ENCODE results near the gene DHRSX.
"Not testable (repeated sequence)": the region's sequence is repeated elsewhere in the genome, so short reads cannot be mapped to it uniquely, and the experiment has no call there.

DHRSX gene

GRCh38 chrX:2473064-2473463 is 27.7 kb downstream of the DHRSX start:
- not testable (repeated sequence) for DNase-seq

DNA sequence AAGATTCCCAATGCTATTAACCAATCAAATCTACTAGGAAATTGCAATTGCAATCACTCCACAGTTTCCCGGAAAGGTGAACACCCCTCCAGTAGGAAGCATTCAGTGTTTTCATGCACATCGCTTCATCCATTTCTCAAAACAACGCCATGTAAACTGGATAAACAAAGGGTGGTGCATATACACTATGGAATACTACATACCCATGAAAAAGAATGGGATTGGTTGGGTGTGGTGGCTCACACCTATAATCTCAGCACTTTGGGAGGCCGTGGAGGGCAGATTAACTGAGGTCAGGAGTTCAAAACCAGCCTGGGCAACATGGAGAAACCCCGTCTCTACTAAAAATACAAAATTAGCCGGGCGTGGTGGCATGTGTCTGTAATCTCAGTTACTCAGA is 29.1 kb downstream of the DHRSX start:
- no peak for DNase-seq

GRCh38 chrX:2471126-2471525 is 29.6 kb downstream of the DHRSX start:
- not testable (repeated sequence) for DNase-seq

DNA sequence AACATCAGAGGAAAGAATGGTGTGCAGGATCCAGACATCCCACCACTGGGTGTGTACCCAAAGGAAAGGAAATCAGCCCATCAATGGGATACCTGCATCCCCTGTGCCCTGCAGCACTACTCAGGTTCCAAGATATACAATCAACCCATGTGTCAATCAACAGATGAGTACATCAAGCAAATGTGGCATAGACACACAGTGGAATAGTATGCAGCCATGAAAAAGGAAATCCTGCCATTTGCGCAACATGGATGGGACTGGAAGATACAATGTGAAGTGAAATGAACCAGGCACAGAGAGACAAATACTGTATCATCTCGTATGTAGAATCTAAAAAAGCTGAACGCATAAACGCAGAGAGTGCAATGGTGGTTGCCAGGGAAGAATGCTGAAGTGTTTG is 30.9 kb downstream of the DHRSX start:
- DNase-seq, result not testable (repeated sequence)

GRCh38 chrX:2469196-2469685 is 31.5 kb downstream of the DHRSX start:
- DNase-seq, result no peak

DNA sequence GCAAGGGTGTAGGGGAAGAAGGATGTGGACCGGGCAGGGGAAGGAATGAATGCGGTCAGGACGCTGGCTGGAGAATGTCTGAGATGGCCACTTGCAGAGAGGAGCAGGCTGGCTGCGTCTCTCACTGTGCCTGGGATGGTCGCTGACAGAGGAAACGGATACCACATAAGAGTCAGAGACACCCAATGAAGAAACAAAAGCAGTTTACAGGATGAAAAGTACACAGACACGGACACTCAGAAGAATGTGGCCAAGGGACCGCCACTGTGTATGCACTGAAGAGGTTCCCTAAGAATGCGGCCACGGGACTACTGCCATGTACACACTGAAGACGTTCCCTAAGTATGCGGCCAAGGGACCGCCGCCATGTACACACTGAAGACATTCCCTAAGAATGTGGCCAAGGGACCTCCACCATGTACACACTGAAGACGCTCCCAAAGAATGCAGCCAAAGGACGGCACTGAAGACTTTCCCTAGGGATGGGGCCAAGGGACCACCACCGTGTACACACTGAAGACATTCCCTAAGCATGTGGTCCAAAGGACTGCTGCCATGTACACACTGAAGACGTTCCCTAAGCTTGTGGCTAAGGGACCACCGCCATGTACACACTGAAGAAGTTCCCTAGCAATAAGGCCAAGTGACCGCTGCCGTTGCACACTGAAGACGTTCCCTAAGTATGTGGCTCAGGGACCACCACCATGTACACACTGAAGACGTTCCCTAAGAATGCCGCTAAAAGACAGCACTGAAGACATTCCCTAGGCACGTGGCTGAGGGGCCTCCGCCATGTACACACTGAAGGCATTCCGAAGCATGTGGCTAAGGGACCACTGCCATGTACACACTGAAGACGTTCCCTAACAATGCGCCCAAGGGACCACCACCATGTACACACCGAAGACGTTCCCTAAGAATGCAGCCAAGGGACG is 32.2 kb downstream of the DHRSX start:
- no peak for DNase-seq

- DNase-seq, result no peak
Measured at GRCh38 chrX:2466876-2467656, 33.7 kb downstream of the DHRSX start.

DNA sequence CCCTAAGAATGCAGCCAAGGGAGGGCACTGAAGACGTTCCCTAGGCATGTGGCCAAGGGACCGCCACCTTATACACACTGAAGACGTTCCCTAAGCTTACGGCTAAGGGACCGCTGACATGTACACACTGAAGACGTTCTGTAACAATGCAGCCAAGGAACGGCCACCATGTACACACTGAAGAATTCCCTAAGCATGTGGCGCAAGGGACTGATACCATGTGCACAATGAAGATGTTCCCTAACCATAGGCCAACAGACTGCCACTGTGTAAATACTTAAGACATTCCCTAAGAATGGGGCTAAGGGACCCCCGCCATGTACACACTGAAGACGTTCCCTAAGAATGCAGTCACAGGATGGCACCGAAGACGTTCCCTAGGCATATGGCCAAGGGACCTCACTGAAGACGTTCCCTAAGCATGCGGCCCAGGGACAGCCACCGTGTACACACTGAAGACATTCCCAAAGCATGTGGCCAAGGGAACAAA is 36.1 kb downstream of the DHRSX start:
- DNase-seq, result no peak

DNA sequence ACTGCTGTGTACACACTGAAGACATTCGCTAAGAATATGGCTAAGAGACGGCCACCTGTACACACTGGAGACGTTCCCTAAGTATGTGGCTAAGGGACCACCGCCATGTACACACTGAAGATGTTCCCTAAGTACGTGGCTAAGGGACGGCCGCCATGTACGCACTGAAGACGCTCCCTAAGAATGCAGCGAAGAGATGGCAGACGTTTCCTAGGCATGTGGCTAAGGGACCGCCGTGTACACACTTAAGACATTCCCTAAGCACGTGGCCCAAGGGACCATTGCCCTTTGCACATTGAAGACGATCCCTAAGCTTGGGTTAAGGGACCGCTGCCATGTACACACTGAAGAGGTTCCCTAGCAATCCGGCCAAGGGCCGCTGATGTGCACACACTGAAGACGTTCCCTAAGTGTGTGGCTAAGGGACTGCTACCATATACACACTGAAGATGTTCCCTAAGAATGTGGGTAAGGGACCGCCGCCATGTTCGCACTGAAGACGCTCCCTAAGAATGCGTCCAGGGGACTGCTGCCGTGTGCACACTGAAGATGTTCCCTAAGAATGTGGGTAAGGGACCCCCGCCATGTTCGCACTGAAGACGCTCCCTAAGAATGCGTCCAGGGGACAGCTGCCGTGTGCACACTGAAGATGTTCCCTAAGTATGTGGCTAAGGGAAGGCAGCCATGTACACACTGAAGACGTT is 36.7 kb downstream of the DHRSX start:
- DNase-seq, result no peak

GRCh38 chrX:2463481-2463880 is 37.3 kb downstream of the DHRSX start:
- not testable (repeated sequence) for DNase-seq

- no peak for DNase-seq
Measured at GRCh38 chrX:2462780-2463179, 38.0 kb downstream of the DHRSX start.

DNA sequence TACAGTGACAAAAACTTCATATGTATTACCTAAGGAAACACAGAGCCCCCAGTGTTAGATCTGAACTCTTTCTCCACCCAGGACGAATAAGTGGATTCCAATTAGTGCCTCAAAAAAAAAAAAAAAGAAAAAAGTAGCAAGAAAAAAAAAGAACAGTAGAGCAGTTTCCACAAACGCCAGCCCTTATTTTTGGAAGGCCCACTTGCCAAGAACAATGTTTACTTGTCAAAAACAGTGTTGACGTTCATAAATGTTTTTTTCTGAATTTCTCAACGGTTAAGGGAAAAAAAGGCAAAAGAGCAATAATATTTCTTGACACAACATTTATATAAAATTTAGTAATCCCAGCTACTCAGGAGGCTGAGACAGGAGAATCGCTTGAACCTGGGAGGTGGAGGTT is 38.7 kb downstream of the DHRSX start:
- DNase-seq, result no peak

DNA sequence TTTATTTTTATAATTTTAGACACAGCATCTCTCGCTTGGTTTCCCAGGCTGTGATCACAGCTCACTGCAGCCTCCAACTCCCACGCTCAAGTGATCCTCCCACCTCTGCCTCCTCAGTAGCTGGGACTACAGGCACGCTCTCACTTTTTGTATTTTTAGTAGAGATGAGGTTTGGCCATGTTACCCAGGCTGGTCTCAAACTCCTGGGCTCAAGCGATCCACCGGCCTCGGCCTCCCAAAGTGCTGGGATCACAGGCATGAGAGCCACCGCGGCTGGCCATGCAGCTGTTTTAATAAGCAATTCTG is 39.1 kb downstream of the DHRSX start:
- no peak for DNase-seq

DNA sequence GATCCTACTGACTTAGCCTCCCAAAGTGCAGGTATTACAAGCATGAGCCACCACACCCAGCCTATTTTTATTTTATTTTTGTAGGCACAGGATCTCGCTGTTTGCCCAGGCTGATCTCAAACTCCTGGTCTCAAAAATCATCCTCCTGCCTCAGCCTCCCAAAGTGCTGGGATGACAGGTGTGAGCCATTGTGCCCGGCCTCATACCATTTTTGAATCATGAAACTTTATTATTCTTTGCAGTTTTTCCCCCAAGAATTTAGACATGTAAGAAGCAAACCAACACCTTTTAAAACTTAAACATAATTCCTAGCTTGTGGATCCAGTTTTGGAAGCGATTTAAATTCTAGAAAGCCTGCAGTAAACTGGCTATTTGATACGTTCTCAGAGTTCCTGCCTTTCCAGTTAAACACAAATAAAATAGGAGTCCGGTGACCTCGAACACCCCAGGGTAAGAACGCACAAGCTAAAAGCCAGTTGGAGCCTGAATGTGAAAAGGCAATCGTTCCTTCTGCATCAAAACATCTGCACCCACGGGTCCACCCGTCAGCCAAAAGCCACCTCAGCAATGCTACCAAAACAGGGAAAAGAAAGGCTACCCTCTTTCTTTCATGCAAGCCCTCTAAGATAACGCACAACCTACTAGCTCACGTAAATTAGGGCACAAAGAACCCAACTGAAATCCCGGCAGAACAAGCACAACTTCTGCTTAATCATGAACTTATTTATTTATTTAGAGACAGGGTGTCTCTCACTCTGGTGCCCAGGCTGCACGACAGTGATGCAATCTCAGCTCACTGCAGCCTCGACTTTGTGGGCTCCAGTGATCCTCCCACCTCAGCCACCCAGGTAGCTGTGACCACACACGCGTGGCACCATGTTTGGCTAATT is 39.7 kb downstream of the DHRSX start:
- DNase-seq, result not testable (repeated sequence)

GRCh38 chrX:2460048-2460447 is 40.7 kb downstream of the DHRSX start:
- DNase-seq, result not testable (repeated sequence)

GRCh38 chrX:2458309-2458708 is 42.5 kb downstream of the DHRSX start:
- no peak for DNase-seq

GRCh38 chrX:2457289-2458133 is 43.3 kb downstream of the DHRSX start:
- no peak for DNase-seq

- not testable (repeated sequence) for DNase-seq
Measured at GRCh38 chrX:2456091-2456490, 44.7 kb downstream of the DHRSX start.

- not testable (repeated sequence) for DNase-seq
Measured at GRCh38 chrX:2454620-2455019, 46.2 kb downstream of the DHRSX start.

DNA sequence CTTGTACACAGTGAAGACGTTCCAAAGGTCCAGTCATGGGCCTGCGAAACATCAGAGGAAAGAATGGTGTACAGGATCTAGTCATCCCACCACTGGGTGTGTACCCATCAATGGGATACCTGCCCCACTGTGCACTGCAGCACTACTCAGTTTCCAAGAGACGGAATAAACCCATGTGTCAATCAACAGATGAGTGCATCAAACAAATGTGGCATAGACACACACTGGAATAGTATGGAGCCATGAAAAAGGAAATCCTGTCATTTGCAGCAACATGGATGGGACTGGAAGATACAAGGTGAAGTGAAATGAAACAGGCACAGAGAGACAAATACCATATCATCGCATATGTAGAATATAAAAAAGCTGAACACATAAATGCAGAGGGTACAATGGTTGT is 48.0 kb downstream of the DHRSX start:
- no peak for DNase-seq

- no peak for DNase-seq
Measured at GRCh38 chrX:2452317-2452784, 48.4 kb downstream of the DHRSX start.
